Body of pancreas (tissue), 4 donors: ENCODE measurements around the gene AMOTL1.
A peak's percentile ranks its signal among the peaks of the same experiment; 100 is the strongest.

Experiments used
- POLR2A ChIP-seq, 3 donors: fragments of 450-650 bp; IDR thresholded peaks; one replicate each; pipeline ENCODE4 v1.6.1; 2016; ENCODE audit warnings: antibody characterized with exemption in 3 of 3, mild to moderate bottlenecking in 2 of 3
- TF ChIP-seq, protein P1 (sequence below), 7 experiments: fragments of 450-650 bp in 4 of 7; fragments of 200-600 bp in 3 of 7; sonication (generic) in 3 of 7; IDR thresholded peaks; one replicate each; pipeline ENCODE4 v1.5.1; 2016 to 2019; ENCODE audit warnings: antibody characterized with exemption in 7 of 7

DNA sequence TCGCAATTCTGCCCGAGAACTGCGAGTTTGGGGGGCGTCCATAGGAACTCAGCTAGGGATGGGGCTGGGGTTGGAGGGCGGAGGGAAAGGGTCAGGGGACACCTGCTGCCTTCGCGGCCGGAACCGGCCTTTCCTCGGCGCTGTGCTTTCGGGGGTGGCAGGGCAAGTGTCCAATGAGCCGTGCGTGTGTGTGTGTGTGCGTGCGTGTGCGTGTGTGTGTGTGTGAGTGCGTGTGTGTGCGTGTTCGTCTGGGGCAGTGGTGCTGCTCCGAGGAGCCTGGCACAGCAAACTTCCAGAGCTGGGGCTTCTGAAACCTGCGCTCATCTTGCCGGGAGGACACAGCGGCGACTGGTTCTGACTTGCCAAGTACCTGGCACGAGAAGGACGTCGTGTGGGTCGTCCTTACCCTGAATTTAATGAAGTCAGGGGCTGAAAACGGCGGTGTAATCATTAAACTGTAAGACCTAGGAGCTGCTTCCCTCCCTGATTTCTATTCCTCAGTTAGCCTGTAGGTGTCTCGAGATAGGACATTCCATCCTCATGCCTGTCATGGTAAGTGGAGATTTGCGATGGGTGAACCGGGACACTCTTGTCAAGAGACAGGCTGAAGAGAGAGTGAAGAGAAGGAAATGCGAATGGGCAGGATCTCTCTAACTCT lies 27.0 kb upstream of the AMOTL1 start:
- TF ChIP-seq, protein P1, sequence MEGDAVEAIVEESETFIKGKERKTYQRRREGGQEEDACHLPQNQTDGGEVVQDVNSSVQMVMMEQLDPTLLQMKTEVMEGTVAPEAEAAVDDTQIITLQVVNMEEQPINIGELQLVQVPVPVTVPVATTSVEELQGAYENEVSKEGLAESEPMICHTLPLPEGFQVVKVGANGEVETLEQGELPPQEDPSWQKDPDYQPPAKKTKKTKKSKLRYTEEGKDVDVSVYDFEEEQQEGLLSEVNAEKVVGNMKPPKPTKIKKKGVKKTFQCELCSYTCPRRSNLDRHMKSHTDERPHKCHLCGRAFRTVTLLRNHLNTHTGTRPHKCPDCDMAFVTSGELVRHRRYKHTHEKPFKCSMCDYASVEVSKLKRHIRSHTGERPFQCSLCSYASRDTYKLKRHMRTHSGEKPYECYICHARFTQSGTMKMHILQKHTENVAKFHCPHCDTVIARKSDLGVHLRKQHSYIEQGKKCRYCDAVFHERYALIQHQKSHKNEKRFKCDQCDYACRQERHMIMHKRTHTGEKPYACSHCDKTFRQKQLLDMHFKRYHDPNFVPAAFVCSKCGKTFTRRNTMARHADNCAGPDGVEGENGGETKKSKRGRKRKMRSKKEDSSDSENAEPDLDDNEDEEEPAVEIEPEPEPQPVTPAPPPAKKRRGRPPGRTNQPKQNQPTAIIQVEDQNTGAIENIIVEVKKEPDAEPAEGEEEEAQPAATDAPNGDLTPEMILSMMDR (IDR thresholded peaks at IDR 0.05): peak; percentile 16 to 65 (median 49)
- peak in 1 of 3 donors; percentile 47 for TF ChIP-seq POLR2A (IDR thresholded peaks at IDR 0.05)
